GM21390 (cell line): ENCODE data around the gene KCTD5.
"Not testable (repeated sequence)": the region's sequence is repeated elsewhere in the genome, so short reads cannot be mapped to it uniquely, and the experiment has no call there.

Experiments used
- ATAC-seq: cut with Tn5 transposase; IDR thresholded peaks from one replicate; pipeline ENCODE4 v1.9.1; 2021; ENCODE audit not compliant: unreplicated experiment

KCTD5 gene

GRCh38 chr16:2696601-2697250, 14.4 kb downstream of the KCTD5 start:
- ATAC-seq = not testable (repeated sequence)

DNA sequence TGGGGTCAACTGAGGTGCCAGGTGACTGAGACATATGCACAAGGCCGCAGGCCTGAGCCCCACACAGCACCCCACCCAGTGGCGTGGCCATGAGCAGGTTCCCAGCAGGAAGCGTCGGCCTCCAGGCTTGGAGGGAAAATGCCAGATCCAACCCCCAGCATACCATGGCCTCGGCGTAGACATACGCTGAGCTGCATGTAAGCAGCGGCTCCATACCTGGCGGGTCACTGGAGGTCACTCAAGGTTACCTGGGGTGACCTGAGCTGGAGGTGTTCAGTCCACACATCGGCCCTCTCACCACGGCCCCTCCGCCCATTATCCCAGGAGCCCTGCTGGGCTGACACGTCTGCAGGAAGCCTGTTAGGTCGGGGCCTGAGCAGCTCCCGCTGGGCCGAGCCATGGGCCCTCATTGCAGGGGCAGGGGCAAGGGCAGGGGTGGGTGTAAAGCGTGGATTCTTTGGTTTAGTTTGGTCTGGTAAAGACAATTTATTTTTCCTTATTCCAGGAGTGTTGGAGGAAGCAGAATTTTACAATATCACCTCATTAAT, 15.2 kb downstream of the KCTD5 start:
- ATAC-seq = no peak

GRCh38 chr16:2698103-2698870, 16.0 kb downstream of the KCTD5 start:
- ATAC-seq = no peak

DNA sequence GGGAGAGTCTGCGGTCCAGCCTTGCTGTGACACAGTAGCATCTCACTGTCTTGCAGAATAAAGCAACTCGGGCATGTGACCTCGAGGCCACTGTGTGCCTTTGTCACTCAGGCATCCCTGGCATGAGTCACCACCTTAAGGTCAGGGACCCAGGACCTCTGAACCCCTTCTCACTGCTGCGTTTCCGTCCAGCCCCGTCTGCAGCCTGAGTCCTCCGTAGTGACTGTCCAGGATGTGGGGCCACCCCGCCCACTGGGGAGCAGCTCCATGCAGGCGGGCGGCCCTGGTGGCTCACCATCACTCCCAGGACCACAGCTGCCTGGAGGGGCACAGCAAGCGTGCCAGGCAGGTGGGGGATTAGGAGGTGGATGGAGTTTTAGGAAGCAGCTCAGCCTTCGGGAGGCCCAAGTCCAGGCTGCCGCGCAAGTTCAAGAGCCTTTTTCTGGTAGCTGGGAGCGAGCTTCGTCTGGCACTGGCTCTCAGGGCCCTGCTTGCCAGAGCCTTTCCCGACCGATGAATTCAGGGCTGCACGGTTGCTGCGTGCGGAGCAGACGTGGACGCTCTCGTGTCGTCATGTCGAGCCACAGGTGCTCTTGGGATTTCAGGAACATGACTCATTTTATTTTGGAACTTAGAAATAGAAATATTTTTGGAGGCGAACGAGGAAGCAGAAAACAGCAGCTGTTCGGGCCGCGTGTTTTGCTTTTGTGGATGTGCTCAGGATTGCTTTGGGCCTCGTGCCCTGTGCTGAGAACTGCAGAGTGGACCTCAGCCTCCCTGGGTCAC, 16.8 kb downstream of the KCTD5 start:
- ATAC-seq = no peak

DNA sequence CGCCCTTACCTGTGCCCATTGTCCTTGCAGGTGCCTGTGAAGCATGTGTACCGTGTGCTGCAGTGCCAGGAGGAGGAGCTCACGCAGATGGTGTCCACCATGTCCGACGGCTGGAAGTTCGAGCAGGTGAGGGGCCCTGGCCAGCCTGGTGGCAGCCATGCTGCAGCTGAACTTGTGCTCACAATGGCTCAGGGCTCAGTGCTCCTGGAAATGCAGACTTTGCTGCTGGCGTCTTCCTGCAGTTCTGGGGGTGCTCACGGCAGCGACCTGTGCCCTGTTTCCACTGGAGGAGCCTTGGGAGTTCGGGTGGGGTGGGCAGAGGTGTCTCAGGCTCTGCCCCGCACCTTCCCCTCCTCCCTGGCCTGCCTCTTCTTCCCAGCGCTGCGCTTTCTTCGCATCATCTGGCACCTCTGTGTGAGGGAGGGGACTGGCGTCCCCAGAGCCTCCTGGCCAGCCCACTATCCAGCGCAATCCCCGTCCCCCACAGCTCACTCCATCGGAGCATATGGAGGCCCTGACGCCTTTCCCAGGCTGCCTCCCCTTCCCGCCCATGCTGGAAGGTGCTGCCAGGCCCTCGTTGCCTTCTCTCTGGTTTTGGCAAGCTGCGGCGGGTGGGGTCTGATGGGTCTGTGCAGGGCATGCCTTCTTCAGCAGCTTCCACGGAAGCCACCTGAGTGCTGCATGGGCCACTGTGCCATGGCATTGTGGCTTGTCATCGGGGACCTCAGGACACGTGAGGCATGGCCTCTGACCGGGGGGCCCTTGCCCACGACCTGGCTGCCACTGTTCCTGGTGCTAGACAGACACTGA, 17.7 kb downstream of the KCTD5 start:
- no peak for ATAC-seq

DNA sequence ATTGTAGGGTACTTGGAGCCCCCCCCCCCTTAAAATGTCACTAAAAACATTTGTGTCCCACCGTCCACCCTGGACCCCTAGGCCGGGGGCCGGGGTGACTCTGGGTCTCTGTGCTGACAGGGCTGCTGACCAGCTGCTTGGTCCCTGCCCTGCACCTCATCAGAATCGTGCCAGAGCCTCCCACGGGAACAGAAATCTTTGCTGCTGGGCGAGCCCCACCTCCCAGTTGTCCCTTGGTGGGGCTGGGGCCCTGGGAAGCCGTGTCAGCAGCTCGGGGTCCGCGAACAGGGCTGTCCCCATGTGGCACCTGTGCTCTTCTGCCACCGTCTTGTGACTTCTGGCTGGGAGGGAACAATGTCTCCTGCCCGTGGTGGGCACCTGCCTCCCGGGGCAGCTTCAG, 18.5 kb downstream of the KCTD5 start:
- no peak for ATAC-seq

- no peak for ATAC-seq
Measured at GRCh38 chr16:2701272-2701671, 18.9 kb downstream of the KCTD5 start.

- no peak for ATAC-seq
Measured at GRCh38 chr16:2701713-2702437, 19.6 kb downstream of the KCTD5 start.

DNA sequence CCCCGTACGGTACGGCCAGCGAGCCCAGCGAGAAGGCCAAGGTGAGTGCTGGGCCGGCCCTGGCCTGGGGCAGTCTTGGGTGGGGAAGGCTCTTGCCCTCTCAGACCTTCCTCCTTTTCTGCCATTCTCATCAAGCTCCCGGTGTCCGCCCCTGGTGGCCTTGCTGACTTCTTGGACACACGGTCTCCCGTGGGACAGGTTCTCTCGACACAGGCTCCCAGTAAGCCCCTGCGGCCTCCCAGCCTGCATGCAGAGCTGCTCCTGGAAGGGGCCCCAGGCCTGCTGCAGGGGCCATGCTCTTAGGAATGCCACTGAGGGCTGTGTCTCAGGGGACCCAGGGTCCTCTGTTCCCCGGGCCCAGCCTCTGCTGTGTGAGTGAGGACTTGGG, 20.1 kb downstream of the KCTD5 start:
- ATAC-seq = no peak

GRCh38 chr16:2702871-2703745, 20.8 kb downstream of the KCTD5 start:
- no peak for ATAC-seq

DNA sequence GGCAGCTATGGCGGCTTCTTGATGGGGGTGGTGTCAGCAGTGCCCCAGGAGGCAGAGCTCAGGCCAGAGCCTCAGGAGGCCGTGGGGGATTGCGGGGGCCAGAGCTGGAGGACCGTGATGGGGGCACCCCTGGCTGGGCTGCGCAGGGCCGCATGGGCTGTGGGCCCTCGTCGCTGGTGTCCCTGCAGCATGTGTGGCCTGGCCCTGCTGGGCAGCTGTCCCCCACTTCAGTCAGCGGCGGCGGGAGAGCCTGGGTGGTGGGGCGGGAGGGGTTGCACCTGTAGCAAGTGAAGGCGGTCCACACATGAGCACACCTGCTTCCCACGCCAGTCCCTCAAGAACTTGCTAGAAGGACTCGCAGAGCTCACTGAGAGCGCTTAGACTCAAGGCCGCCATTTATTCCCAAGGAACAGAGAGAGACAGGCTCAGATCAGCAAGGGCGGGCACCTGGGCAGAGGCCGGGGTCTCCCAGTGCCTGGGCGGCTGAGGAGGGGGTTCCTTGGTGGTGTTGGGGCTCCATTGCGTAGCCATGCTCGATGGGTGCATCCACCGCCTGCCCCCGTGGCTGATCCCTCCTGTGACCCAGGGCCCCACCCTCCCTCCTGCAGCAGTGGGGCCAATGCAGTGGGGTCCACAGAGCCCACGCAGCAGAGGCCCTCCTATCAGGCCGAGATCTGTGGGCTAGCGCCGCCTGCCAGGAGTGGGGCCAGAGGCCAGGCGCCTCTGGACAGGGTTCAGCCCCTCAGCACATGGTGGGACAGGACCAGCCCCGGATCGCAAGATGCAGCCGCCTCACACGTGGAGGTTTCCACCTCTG, 22.1 kb downstream of the KCTD5 start:
- ATAC-seq = no peak

DNA sequence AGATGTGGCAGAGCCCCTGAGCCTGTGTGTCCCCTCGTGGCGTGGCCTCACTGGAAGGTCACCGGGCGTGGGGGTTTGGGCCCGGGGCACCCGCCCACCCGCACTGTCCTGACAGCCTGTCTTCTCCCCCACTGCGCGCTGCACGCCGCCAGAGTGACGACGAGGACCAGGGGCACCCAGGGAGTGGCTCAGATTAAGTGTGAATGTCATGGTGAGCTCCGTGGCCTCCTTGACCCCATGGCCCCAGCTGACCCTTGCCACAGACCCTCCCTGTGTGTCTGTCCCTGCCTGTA, 22.6 kb downstream of the KCTD5 start:
- no peak for ATAC-seq

GRCh38 chr16:2705351-2705750, 23.0 kb downstream of the KCTD5 start:
- no peak for ATAC-seq

DNA sequence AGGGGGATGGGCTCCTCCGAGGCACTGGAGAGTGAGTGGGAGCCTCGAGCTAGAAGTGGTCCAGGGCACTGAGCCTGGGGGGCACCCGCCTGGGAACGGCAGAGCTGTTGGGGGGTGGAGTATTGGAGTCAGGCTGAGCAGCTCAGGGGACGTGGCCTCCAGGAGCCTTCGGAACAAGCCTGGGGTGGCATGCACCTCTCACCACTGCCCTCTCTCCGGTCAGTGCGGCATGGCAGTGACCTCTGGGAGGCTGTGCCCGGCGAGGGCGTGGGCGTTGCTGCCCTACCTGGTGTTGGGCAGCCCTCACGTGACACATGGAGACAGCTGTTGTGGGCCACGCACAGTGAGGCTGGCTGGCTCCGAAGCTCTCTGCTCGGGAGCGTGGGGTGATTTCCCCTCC, 23.8 kb downstream of the KCTD5 start:
- no peak for ATAC-seq

GRCh38 chr16:2706611-2707311, 24.4 kb downstream of the KCTD5 start:
- ATAC-seq = no peak

- no peak for ATAC-seq
Measured at GRCh38 chr16:2707368-2708289, 25.3 kb downstream of the KCTD5 start.

DNA sequence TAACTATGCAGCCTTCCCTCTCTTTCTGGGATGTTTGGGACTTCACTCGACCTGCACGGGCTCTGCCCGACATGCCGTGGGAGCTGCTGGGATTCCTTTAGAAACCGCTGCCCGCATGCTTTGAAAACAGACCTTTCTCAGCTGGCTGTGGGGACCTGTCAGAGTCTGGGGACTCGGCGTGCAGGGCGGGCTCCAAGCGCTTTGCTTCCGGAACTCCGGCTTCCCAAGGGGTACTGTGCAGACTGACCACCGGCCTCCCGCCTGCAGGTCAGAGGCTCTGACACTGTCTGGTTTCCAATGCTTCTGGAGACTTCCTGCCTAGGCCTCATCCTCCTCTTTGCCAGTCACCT, 25.9 kb downstream of the KCTD5 start:
- no peak for ATAC-seq
